ENCODE results near the gene STRN3. TPM values are rescaled to one million over a fixed set of nuclear protein-coding genes. Genes with fewer than 3 reads are reported as not detected.

The STRN3 gene
- total RNA-seq, 1 experiment from 2014 or later = 34.4 TPM

GRCh38 chr14:31003284-31003683 is 22.9 kb downstream of the STRN3 start:
- H3K36me3 Mint-ChIP-seq (ENCODE audit: insufficient read depth, unreplicated experiment) = peaks cover 13% of the 10 kb centered on the region
- H3K4me1 Mint-ChIP-seq (ENCODE audit: low read depth, unreplicated experiment) = no peaks in the 10 kb centered on the region
- no peak for DNase-seq
- CTCF ChIA-PET = no interaction called here
- H3K27ac Mint-ChIP-seq (ENCODE audit: unreplicated experiment) = no peak overlapping the region
- H3K4me3 Mint-ChIP-seq (ENCODE audit: low read depth, unreplicated experiment) = no peak overlapping the region
- TF ChIP-seq CTCF (IDR thresholded peaks at IDR 0.05; ENCODE audit: unreplicated experiment) = no peak
- no peaks in the 10 kb centered on the region for H3K27me3 Mint-ChIP-seq (ENCODE audit: unreplicated experiment)
- intact Hi-C loops (cut with micrococcal nuclease; ENCODE audit: unreplicated experiment) = no loop called here
- no peaks in the 10 kb centered on the region for H3K9me3 Mint-ChIP-seq (ENCODE audit: low read depth, unreplicated experiment)
- no TSS peak for BruUV-seq (replicated peaks)

- no peak overlapping the region for H3K27ac Mint-ChIP-seq (ENCODE audit: unreplicated experiment)
- no peak overlapping the region for H3K4me3 Mint-ChIP-seq (ENCODE audit: low read depth, unreplicated experiment)
- BruUV-seq (replicated peaks) = no TSS peak
These were observed 24.9 kb downstream of the STRN3 start for GRCh38 chr14:31001339-31001658.

GRCh38 chr14:31000629-31001338 is 25.4 kb downstream of the STRN3 start:
- Mint-ChIP-seq H3K9me3 (ENCODE audit: low read depth, unreplicated experiment) (no peaks in the 10 kb centered on the region), H3K27ac (ENCODE audit: unreplicated experiment) (no peak overlapping the region), H3K27me3 (ENCODE audit: unreplicated experiment) (no peaks in the 10 kb centered on the region), H3K4me1 (ENCODE audit: low read depth, unreplicated experiment) (no peaks in the 10 kb centered on the region), H3K36me3 (ENCODE audit: insufficient read depth, unreplicated experiment) (peaks cover 13% of the 10 kb centered on the region), H3K4me3 (ENCODE audit: low read depth, unreplicated experiment) (no peak overlapping the region)
- no peak for DNase-seq
- intact Hi-C loops (cut with micrococcal nuclease; ENCODE audit: unreplicated experiment) = no loop called here
- no TSS peak for BruUV-seq (replicated peaks)
- TF ChIP-seq CTCF (IDR thresholded peaks at IDR 0.05; ENCODE audit: unreplicated experiment) = no peak
- CTCF ChIA-PET = interaction anchor here (0.7 kb wide), 1 partner anchor 1171 kb away, joined by 4 read pairs; no protein-coding TSS in a partner anchor

More at GRCh38 chr14:31001339-31001658, 24.9 kb downstream of the STRN3 start:
- Mint-ChIP-seq H3K4me1 (ENCODE audit: low read depth, unreplicated experiment) (no peaks in the 10 kb centered on the region), H3K9me3 (ENCODE audit: low read depth, unreplicated experiment) (no peaks in the 10 kb centered on the region), H3K27me3 (ENCODE audit: unreplicated experiment) (no peaks in the 10 kb centered on the region), H3K36me3 (ENCODE audit: insufficient read depth, unreplicated experiment) (peaks cover 13% of the 10 kb centered on the region)
- intact Hi-C loops (cut with micrococcal nuclease; ENCODE audit: unreplicated experiment) = no loop called here
- no peak for TF ChIP-seq CTCF (IDR thresholded peaks at IDR 0.05; ENCODE audit: unreplicated experiment)
- CTCF ChIA-PET = interaction anchor here (0.7 kb wide), 1 partner anchor 1170 kb away, joined by 4 read pairs; no protein-coding TSS in a partner anchor
- no peak for DNase-seq

- no peak for TF ChIP-seq CTCF (IDR thresholded peaks at IDR 0.05; ENCODE audit: unreplicated experiment)
- intact Hi-C loops (cut with micrococcal nuclease; ENCODE audit: unreplicated experiment) = no loop called here
- Mint-ChIP-seq H3K36me3 (ENCODE audit: insufficient read depth, unreplicated experiment) (peaks cover 7% of the 10 kb centered on the region), H3K27ac (ENCODE audit: unreplicated experiment) (no peak overlapping the region), H3K9me3 (ENCODE audit: low read depth, unreplicated experiment) (no peaks in the 10 kb centered on the region), H3K4me1 (ENCODE audit: low read depth, unreplicated experiment) (no peaks in the 10 kb centered on the region), H3K4me3 (ENCODE audit: low read depth, unreplicated experiment) (no peak overlapping the region), H3K27me3 (ENCODE audit: unreplicated experiment) (no peaks in the 10 kb centered on the region)
- no peak for DNase-seq
- no TSS peak for BruUV-seq (replicated peaks)
- CTCF ChIA-PET = no interaction called here
These were observed 27.0 kb downstream of the STRN3 start for GRCh38 chr14:30999038-30999773.

Data from Calu3 (cell line).